DND-41 (cell line): ENCODE data around the gene NAA60.

Experiments used
- EZH2 ChIP-seq: IDR thresholded peaks from 3 replicates; pipeline ENCODE4 v1.6.1; 2012; ENCODE audit warnings: borderline replicate concordance, low read depth, mild to moderate bottlenecking, moderate library complexity, low read length, inconsistent platforms; ENCODE audit not compliant: severe bottlenecking
- TF ChIP-seq, protein P1 (sequence below): IDR thresholded peaks from 2 replicates; pipeline ENCODE4 v1.5.1; 2012; ENCODE audit warnings: borderline replicate concordance, low read length, moderate library complexity, mild to moderate bottlenecking; ENCODE audit not compliant: poor library complexity, severe bottlenecking; ENCODE audit errors: extremely low read depth

DNA sequence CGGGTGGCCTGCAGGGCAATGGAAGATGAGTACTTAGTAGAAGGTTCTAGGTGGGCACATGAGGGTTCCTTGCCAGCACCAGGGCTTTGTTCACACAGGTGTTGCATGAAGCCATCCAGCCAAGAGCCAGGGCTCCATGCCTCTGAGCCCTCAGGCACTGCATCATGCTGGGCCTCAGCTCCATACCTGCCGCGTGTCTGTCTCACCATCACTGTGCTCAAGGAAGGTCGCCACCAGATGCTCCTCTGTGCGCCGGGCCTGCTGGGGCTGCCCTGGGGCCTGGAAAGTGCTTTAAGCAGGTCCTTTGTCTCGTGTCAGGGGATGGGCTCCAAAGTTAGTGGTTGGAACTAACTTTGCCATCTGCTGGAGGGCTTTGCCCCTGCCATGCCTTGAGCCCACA, 26.3 kb downstream of the NAA60 start:
- TF ChIP-seq, protein P1, sequence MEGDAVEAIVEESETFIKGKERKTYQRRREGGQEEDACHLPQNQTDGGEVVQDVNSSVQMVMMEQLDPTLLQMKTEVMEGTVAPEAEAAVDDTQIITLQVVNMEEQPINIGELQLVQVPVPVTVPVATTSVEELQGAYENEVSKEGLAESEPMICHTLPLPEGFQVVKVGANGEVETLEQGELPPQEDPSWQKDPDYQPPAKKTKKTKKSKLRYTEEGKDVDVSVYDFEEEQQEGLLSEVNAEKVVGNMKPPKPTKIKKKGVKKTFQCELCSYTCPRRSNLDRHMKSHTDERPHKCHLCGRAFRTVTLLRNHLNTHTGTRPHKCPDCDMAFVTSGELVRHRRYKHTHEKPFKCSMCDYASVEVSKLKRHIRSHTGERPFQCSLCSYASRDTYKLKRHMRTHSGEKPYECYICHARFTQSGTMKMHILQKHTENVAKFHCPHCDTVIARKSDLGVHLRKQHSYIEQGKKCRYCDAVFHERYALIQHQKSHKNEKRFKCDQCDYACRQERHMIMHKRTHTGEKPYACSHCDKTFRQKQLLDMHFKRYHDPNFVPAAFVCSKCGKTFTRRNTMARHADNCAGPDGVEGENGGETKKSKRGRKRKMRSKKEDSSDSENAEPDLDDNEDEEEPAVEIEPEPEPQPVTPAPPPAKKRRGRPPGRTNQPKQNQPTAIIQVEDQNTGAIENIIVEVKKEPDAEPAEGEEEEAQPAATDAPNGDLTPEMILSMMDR: no peak
- TF ChIP-seq EZH2: no peak
